Endodermal cell (in vitro differentiated cells): ENCODE results near the gene FKBP1B. TPM values are rescaled to one million over a fixed set of nuclear protein-coding genes. Genes with fewer than 3 reads are reported as not detected.
A peak's percentile ranks its signal among the peaks of the same experiment; 100 is the strongest.
"Not testable (repeated sequence)": the region's sequence is repeated elsewhere in the genome, so short reads cannot be mapped to it uniquely, and the experiment has no call there.

ENCODE experiments used
- DNase-seq: peaks from one replicate; pipeline ENCODE4 v3.0.0-alpha.2; 2017
- H3K27ac ChIP-seq: 2 replicates; pipeline ENCODE4 v1.5.1; 2013; ENCODE audit warnings: mild to moderate bottlenecking, low read depth, low read length, moderate library complexity
- H3K27me3 ChIP-seq: 2 replicates; pipeline ENCODE4 v1.6.1; 2013; ENCODE audit warnings: mild to moderate bottlenecking, low read length, moderate library complexity; ENCODE audit not compliant: insufficient read depth, control insufficient read depth, poor library complexity, severe bottlenecking
- H3K36me3 ChIP-seq: 2 replicates; pipeline ENCODE4 v1.7.0; 2013; ENCODE audit warnings: mild to moderate bottlenecking, low read length, moderate library complexity; ENCODE audit not compliant: control insufficient read depth, insufficient read depth
- H3K4me1 ChIP-seq: one replicate; pipeline ENCODE4 v1.7.0; 2013; ENCODE audit warnings: low read length; ENCODE audit not compliant: control insufficient read depth, insufficient read depth
- H3K4me3 ChIP-seq: 2 replicates; pipeline ENCODE4 v1.5.1; 2013; ENCODE audit warnings: mild to moderate bottlenecking, low read length, moderate library complexity
- H3K9ac ChIP-seq: 2 replicates; pipeline ENCODE4 v1.6.1; 2013; ENCODE audit warnings: mild to moderate bottlenecking, low read length, moderate library complexity; ENCODE audit not compliant: poor library complexity, severe bottlenecking; ENCODE audit errors: extremely low read depth
- H3K9me3 ChIP-seq: 2 replicates; pipeline ENCODE4 v1.6.1; 2013; ENCODE audit warnings: mild to moderate bottlenecking, low read length, moderate library complexity; ENCODE audit not compliant: control insufficient read depth
- H3K27ac Mint-ChIP-seq: 2 replicates; pipeline ENCODE4 v1.8.0; 2020; ENCODE audit warnings: mixed read lengths
- H3K27me3 Mint-ChIP-seq: 2 replicates; pipeline ENCODE4 v1.8.0; 2021; ENCODE audit warnings: mild to moderate bottlenecking, mixed read lengths; ENCODE audit not compliant: insufficient read depth
- H3K36me3 Mint-ChIP-seq: 2 replicates; pipeline ENCODE4 v1.8.0; 2020; ENCODE audit warnings: low read depth, mixed read lengths
- H3K4me1 Mint-ChIP-seq: 2 replicates; pipeline ENCODE4 v1.8.0; 2020; ENCODE audit warnings: mixed read lengths
- H3K4me3 Mint-ChIP-seq: 2 replicates; pipeline ENCODE4 v1.8.0; 2020; ENCODE audit warnings: mild to moderate bottlenecking, moderate library complexity, mixed read lengths
- H3K9me3 Mint-ChIP-seq: 2 replicates; pipeline ENCODE4 v1.8.0; 2020; ENCODE audit warnings: mild to moderate bottlenecking, mixed read lengths
- CTCF ChIP-seq: fragments of 200-600 bp; sonication (generic); conservative IDR thresholded peaks from 2 replicates; pipeline ENCODE4 v1.5.0; 2021; ENCODE audit warnings: antibody characterized with exemption, mild to moderate bottlenecking
- WGBS, 2 experiments: methylation state at CpG; one replicate each; pipeline versions ENCODE4 v1.1.5 to v1.1.7; 2013; ENCODE audit warnings: missing lambda C conversion rate in 2 of 2, mixed read lengths in 1 of 2; ENCODE audit not compliant: insufficient coverage in 1 of 2, insufficient read length in 1 of 2; 5-methylcytosine and 5-hydroxymethylcytosine counted together
- total RNA-seq, 2 donors: library from RNA; stranded (reverse); fragmentation: NEBNext Ultra II Directional in 1 of 2; extraction: Animal tissue kit (Norgen Biotek cat#: 25700) in 1 of 2; gene quantifications; 2 replicates in 1 of 2; 3 replicates in 1 of 2; pipeline ENCODE4 v1.2.1, GENCODE V29; 2021

FKBP1B gene
- total RNA-seq, 2 donors from 2014 or later: 35.3 to 39.0 TPM

GRCh38 chr2:24087032-24087431 is 37.5 kb downstream of the FKBP1B start:
- TF ChIP-seq CTCF: no peak
- 90 to 94% methylated on average over 2 to 3 of the region's 3 CpGs for WGBS, 2 experiments
- H3K9me3 Mint-ChIP-seq: no peaks in the 10 kb centered on the region
- Histone ChIP-seq H3K36me3 (peaks cover 9% of the 10 kb centered on the region), H3K9me3 (no peaks in the 10 kb centered on the region), H3K27ac (no peak overlapping the region), H3K9ac (no peak overlapping the region), H3K4me3 (no peak overlapping the region), H3K27me3 (no peaks in the 10 kb centered on the region), H3K4me1 (no peaks in the 10 kb centered on the region)
- H3K36me3 Mint-ChIP-seq: peaks cover 10% of the 10 kb centered on the region
- no peaks in the 10 kb centered on the region for H3K27me3 Mint-ChIP-seq
- H3K4me3 Mint-ChIP-seq: no peak overlapping the region
- no peak for DNase-seq
- peaks cover 4% of the 10 kb centered on the region for H3K4me1 Mint-ChIP-seq
- H3K27ac Mint-ChIP-seq: no peak overlapping the region

GRCh38 chr2:24088821-24089359 is 39.3 kb downstream of the FKBP1B start:
- Histone ChIP-seq H3K9ac (no peak overlapping the region), H3K4me1 (no peaks in the 10 kb centered on the region), H3K9me3 (no peaks in the 10 kb centered on the region), H3K27ac (no peak overlapping the region), H3K27me3 (no peaks in the 10 kb centered on the region), H3K4me3 (no peak overlapping the region), H3K36me3 (no peaks in the 10 kb centered on the region)
- Mint-ChIP-seq H3K4me3 (no peak overlapping the region), H3K27ac (no peak overlapping the region), H3K4me1 (peaks cover 4% of the 10 kb centered on the region), H3K27me3 (no peaks in the 10 kb centered on the region), H3K36me3 (peaks cover 2% of the 10 kb centered on the region), H3K9me3 (no peaks in the 10 kb centered on the region)
- no peak for TF ChIP-seq CTCF
- WGBS, 2 experiments: 90 to 93% methylated on average over 2 of the region's 2 CpGs
- no peak for DNase-seq

- H3K27ac Mint-ChIP-seq, H3K36me3 ChIP-seq, H3K27me3 ChIP-seq, H3K9ac ChIP-seq, H3K4me3 ChIP-seq, H3K4me3 Mint-ChIP-seq, H3K9me3 ChIP-seq, H3K27ac ChIP-seq, DNase-seq, H3K27me3 Mint-ChIP-seq, H3K4me1 ChIP-seq, H3K4me1 Mint-ChIP-seq, H3K9me3 Mint-ChIP-seq: not testable (repeated sequence)
- WGBS, 2 experiments: 92 to 98% methylated on average over 2 to 4 of the region's 5 CpGs
- H3K36me3 Mint-ChIP-seq: peaks cover 13% of the 10 kb centered on the region
These were observed 43.7 kb downstream of the FKBP1B start for GRCh38 chr2:24093270-24093669.

- not testable (repeated sequence) for H3K4me1 Mint-ChIP-seq, H3K9ac ChIP-seq, H3K36me3 ChIP-seq, H3K27ac ChIP-seq, H3K4me1 ChIP-seq, H3K9me3 ChIP-seq, H3K9me3 Mint-ChIP-seq, H3K4me3 ChIP-seq, H3K27me3 ChIP-seq, H3K27ac Mint-ChIP-seq
- WGBS, 2 experiments: 64 to 71% methylated on average over 9 to 17 of the region's 17 CpGs
- H3K27me3 Mint-ChIP-seq: peaks cover 17% of the 10 kb centered on the region
- H3K4me3 Mint-ChIP-seq: peak overlapping the region; percentile 21
- peaks cover 11% of the 10 kb centered on the region for H3K36me3 Mint-ChIP-seq
- DNase-seq: peak; percentile 54
These were observed 45.7 kb downstream of the FKBP1B start for GRCh38 chr2:24095171-24095677.

GRCh38 chr2:24100732-24101131 is 51.2 kb downstream of the FKBP1B start:
- not testable (repeated sequence) for H3K9me3 Mint-ChIP-seq, H3K4me1 Mint-ChIP-seq, H3K36me3 Mint-ChIP-seq, H3K27ac Mint-ChIP-seq, H3K9me3 ChIP-seq, H3K4me3 ChIP-seq, DNase-seq, H3K27ac ChIP-seq, H3K4me1 ChIP-seq, H3K36me3 ChIP-seq, H3K27me3 ChIP-seq, H3K9ac ChIP-seq, H3K4me3 Mint-ChIP-seq
- peaks cover 19% of the 10 kb centered on the region for H3K27me3 Mint-ChIP-seq
- 86 to 98% methylated on average over 1 to 2 of the region's 2 CpGs for WGBS, 2 experiments
